IMR-90 (cell line): Measurements from ENCODE around the gene S100A6. TPM values are rescaled to one million over a fixed set of nuclear protein-coding genes. Genes with fewer than 3 reads are reported as not detected.

Experiments
- ATAC-seq: fragments of 200-7000 bp; cut with Tn5 transposase; 2 replicates; pipeline ENCODE4 v1.9.1; 2020; ENCODE audit warnings: low read depth, mild to moderate bottlenecking, moderate library complexity
- BruUV-seq: library from RNA; stranded (reverse); fragments of 400-500 nt; replicated peaks from 2 replicates; lab custom pipeline; 2021; lab: Mats Ljungman, UMichigan
- CTCF ChIA-PET: fragments of 300-600 bp; formaldehyde crosslinking; extraction: SDS; loops from one replicate; lab custom pipeline; 2021; ENCODE audit warnings: antibody characterized with exemption; lab: Yijun Ruan, JAX
- POLR2A ChIA-PET: fragments of 300-600 bp; sonication (Branson Sonifier 250); formaldehyde crosslinking; loops from one replicate; lab custom pipeline; 2022; ENCODE audit warnings: antibody characterized with exemption; ENCODE audit not compliant: unreplicated experiment; lab: Charles Lee
- DNase-seq: peaks from one replicate; pipeline ENCODE4 v3.0.0; 2013
- H2AFZ ChIP-seq: replicated peaks from 2 replicates; pipeline ENCODE3; 2013; ENCODE audit warnings: low read length, mild to moderate bottlenecking; ENCODE audit not compliant: poor library complexity
- H2AK5ac ChIP-seq: 2 replicates; pipeline ENCODE4 v1.6.1; 2013; ENCODE audit warnings: low read depth, low read length, inconsistent platforms
- H2AK9ac ChIP-seq: replicated peaks from 2 replicates; pipeline ENCODE3; 2013; ENCODE audit warnings: mild to moderate bottlenecking, low read depth, low read length, moderate library complexity; ENCODE audit not compliant: poor library complexity
- H2BK120ac ChIP-seq: 2 replicates; pipeline ENCODE4 v1.6.1; 2013; ENCODE audit warnings: low read depth, low read length, inconsistent platforms
- H2BK15ac ChIP-seq: 3 replicates; pipeline ENCODE4 v1.6.1; 2013; ENCODE audit warnings: low read depth, low read length, inconsistent platforms
- H2BK20ac ChIP-seq: 2 replicates; pipeline ENCODE4 v1.6.1; 2013; ENCODE audit warnings: low read depth, mild to moderate bottlenecking, inconsistent platforms, low read length, moderate library complexity
- H2BK5ac ChIP-seq: 2 replicates; pipeline ENCODE4 v1.6.1; 2013; ENCODE audit warnings: mild to moderate bottlenecking, low read depth, low read length, inconsistent platforms; ENCODE audit not compliant: poor library complexity, severe bottlenecking
- H3K14ac ChIP-seq: replicated peaks from 2 replicates; pipeline ENCODE4 v1.6.1; 2013; ENCODE audit warnings: low read depth, low read length, inconsistent platforms
- H3K18ac ChIP-seq: 2 replicates; pipeline ENCODE4 v1.6.1; 2013; ENCODE audit warnings: low read depth, low read length, control low read depth
- H3K23ac ChIP-seq: 2 replicates; pipeline ENCODE4 v1.6.1; 2013; ENCODE audit warnings: low read depth, low read length, inconsistent platforms
- H3K27ac ChIP-seq: 2 replicates; pipeline ENCODE4 v1.5.1; 2013; ENCODE audit warnings: mild to moderate bottlenecking, control low read depth, low read length; ENCODE audit not compliant: insufficient read depth
- H3K27me3 ChIP-seq: 2 replicates; pipeline ENCODE4 v1.6.1; 2013; ENCODE audit warnings: low read length; ENCODE audit not compliant: control insufficient read depth, insufficient read depth
- H3K36me3 ChIP-seq: 2 replicates; pipeline ENCODE4 v1.6.1; 2013; ENCODE audit warnings: low read length, mixed read lengths; ENCODE audit not compliant: control insufficient read depth, insufficient read depth
- H3K4ac ChIP-seq: 2 replicates; pipeline ENCODE4 v1.6.1; 2013; ENCODE audit warnings: low read depth, low read length, inconsistent platforms
- H3K4me1 ChIP-seq: 2 replicates; pipeline ENCODE4 v1.6.1; 2013; ENCODE audit warnings: low read length, mixed read lengths; ENCODE audit not compliant: control insufficient read depth, insufficient read depth
- H3K4me2 ChIP-seq: 2 replicates; pipeline ENCODE4 v1.6.1; 2013; ENCODE audit warnings: low read depth, mild to moderate bottlenecking, control low read depth, low read length, moderate library complexity
- H3K4me3 ChIP-seq: 2 replicates; pipeline ENCODE4 v1.5.1; 2013; ENCODE audit warnings: low read depth, mild to moderate bottlenecking, control low read depth, low read length, moderate library complexity; ENCODE audit not compliant: insufficient read depth
- H3K56ac ChIP-seq: 2 replicates; pipeline ENCODE4 v1.6.1; 2013; ENCODE audit warnings: low read length, inconsistent platforms; ENCODE audit not compliant: insufficient read depth; ENCODE audit errors: extremely low read depth
- H3K79me1 ChIP-seq, 2 experiments: 2 replicates each; pipeline ENCODE4 v1.6.1; 2013; ENCODE audit warnings: low read length in 2 of 2, inconsistent platforms in 1 of 2, low read depth in 1 of 2
- H3K9ac ChIP-seq: 2 replicates; pipeline ENCODE4 v1.6.1; 2013; ENCODE audit warnings: low read depth, low read length, control low read depth
- H3K9me1 ChIP-seq: 2 replicates; pipeline ENCODE4 v1.6.1; 2013; ENCODE audit warnings: low read length, inconsistent platforms; ENCODE audit not compliant: insufficient read depth
- H3K9me3 ChIP-seq: 2 replicates; pipeline ENCODE4 v1.6.1; 2013; ENCODE audit warnings: low read length; ENCODE audit not compliant: control insufficient read depth, insufficient read depth
- H4K20me1 ChIP-seq: 2 replicates; pipeline ENCODE4 v1.6.1; 2013; ENCODE audit warnings: low read length, inconsistent platforms; ENCODE audit not compliant: insufficient read depth
- H4K5ac ChIP-seq: 2 replicates; pipeline ENCODE4 v1.6.1; 2013; ENCODE audit warnings: mild to moderate bottlenecking, low read depth, low read length, control low read depth
- H4K8ac ChIP-seq, 2 experiments: 2 replicates each; pipeline ENCODE4 v1.6.1; 2013; ENCODE audit warnings: low read depth in 2 of 2, low read length in 2 of 2, control low read depth in 1 of 2, inconsistent platforms in 1 of 2
- H4K91ac ChIP-seq: 2 replicates; pipeline ENCODE4 v1.6.1; 2013; ENCODE audit warnings: low read depth, low read length, inconsistent platforms; ENCODE audit not compliant: insufficient read depth
- NFE2L2 ChIP-seq: fragments of 150-350 bp; IDR thresholded peaks from 2 replicates; pipeline ENCODE4 v1.6.1; 2016; ENCODE audit warnings: low read depth, mild to moderate bottlenecking, low read length
- SMC3 ChIP-seq: fragments of 150-350 bp; IDR thresholded peaks from 2 replicates; pipeline ENCODE4 v1.6.1; 2016; ENCODE audit warnings: low read depth, mild to moderate bottlenecking, antibody characterized with exemption, low read length, moderate library complexity
- WGBS, 2 experiments: methylation state at CpG; one replicate each; pipeline versions ENCODE4 v1.1.5 to v1.1.7; 2013; ENCODE audit warnings: missing lambda C conversion rate in 2 of 2; ENCODE audit not compliant: insufficient read length in 1 of 2; ENCODE audit errors: extremely low coverage in 2 of 2; 5-methylcytosine and 5-hydroxymethylcytosine counted together
- dilution Hi-C: fragments of 300-500 bp; cut with HindIII; formaldehyde crosslinking; loops from one replicate; pipeline ENCODE4 v1.14.3; 2018; ENCODE audit warnings: low sequenced_read_pairs; ENCODE audit not compliant: unreplicated experiment
- in situ Hi-C: fragments of 300-500 bp; cut with MboI; formaldehyde crosslinking; loops from 3 replicates; pipeline ENCODE4 v1.14.3; 2019; ENCODE audit warnings: low sequenced_read_pairs, inconsistent platforms, mixed read lengths
- intact Hi-C: fragments of 100-400 bp; cut with micrococcal nuclease; formaldehyde crosslinking; loops from 2 replicates; pipeline ENCODE4 v1.10.0; 2022
- polyA plus RNA-seq, 3 experiments: library from polyadenylated mRNA; depleted of rRNA; stranded (reverse); fragments of >200 nt; gene quantifications; 2 replicates each; pipeline ENCODE4 v1.2.3, GENCODE V29; 2012; ENCODE audit warnings: low replicate concordance in 1 of 3
- total RNA-seq: library from RNA; depleted of rRNA; stranded (reverse); fragments of >200 nt; gene quantifications from 2 replicates; pipeline ENCODE4 v1.2.3, GENCODE V29; 2012
- TF ChIP-seq, protein P1 (sequence below): conservative IDR thresholded peaks from 2 replicates; pipeline ENCODE4 v1.5.1; 2012; ENCODE audit warnings: mild to moderate bottlenecking, low read depth, low read length, improper control_type of control experiment

Gene S100A6
- total and polyA plus RNA-seq, 2 of the 4 experiments (the other 2 are of a cell fraction) = 373 to 1,755 TPM

DNA sequence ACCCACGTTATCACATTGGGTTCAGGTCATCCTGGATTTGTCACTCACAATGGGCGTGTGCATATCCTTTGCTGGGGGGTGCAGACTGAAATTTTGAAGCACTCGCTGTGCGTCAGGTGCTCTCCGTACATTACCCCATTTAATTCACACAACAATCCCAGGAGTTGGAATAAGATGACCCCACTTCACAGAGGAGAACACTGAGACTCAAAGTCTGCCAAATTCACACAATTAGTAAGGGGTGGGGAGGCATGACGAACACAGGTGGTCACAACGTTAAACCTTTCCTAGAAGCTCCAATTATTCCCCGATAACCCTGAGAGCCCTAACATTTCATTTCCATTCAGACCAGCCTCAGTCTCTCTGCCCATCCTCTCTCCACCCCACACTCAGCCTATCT is 33.7 kb upstream of the S100A6 start:
- Histone ChIP-seq H3K23ac (no peak overlapping the region), H3K9me3 (no peaks in the 10 kb centered on the region), H3K9ac (no peak overlapping the region), H2BK120ac (0 out of 2 replicates have a peak overlapping the region, but pooled peaks have one; percentile 100), H3K4ac (no peak overlapping the region; the same call in 1 of the 2 replicates), H2AK5ac (peak overlapping the region; percentile 25; the same call in 1 of the 2 replicates), H3K9me1 (peaks cover 28% of the 10 kb centered on the region), H3K4me1 (peaks cover 35% of the 10 kb centered on the region), H2BK5ac (no peak overlapping the region), H3K14ac (no peak overlapping the region), H2BK15ac (no peak overlapping the region), H4K8ac (0 out of 4 replicates have a peak overlapping the region, but pooled peaks of 1 of the 2 experiments have one; percentile 51), H2AFZ (no peak overlapping the region), H2AK9ac (no peak overlapping the region), H3K4me2 (no peak overlapping the region), H4K91ac (no peak overlapping the region), H3K18ac (no peak overlapping the region), H4K20me1 (no peaks in the 10 kb centered on the region), H2BK20ac (no peak overlapping the region), H3K56ac (no peak overlapping the region), H3K27ac (no peak overlapping the region), H3K27me3 (no peaks in the 10 kb centered on the region), H3K36me3 (no peaks in the 10 kb centered on the region), H3K79me1 (peaks cover 4 to 36% of the 10 kb centered on the region in 2 experiments; a peak in 3 of 4 replicates), H4K5ac (no peak overlapping the region), H3K4me3 (no peak overlapping the region)
- dilution Hi-C loops (no loop called here), in situ Hi-C loops (loop anchor here (5.0 to 10.0 kb wide), 2 partner anchors 37 to 55 kb away; no protein-coding TSS in a partner anchor), intact Hi-C loops (no loop called here)
- no peak for ATAC-seq
- DNase-seq = no peak
- no CpG with 5 or more reads among the region's 8 CpGs for WGBS, 2 experiments
- TF ChIP-seq SMC3 = no peak
- TF ChIP-seq, protein P1, sequence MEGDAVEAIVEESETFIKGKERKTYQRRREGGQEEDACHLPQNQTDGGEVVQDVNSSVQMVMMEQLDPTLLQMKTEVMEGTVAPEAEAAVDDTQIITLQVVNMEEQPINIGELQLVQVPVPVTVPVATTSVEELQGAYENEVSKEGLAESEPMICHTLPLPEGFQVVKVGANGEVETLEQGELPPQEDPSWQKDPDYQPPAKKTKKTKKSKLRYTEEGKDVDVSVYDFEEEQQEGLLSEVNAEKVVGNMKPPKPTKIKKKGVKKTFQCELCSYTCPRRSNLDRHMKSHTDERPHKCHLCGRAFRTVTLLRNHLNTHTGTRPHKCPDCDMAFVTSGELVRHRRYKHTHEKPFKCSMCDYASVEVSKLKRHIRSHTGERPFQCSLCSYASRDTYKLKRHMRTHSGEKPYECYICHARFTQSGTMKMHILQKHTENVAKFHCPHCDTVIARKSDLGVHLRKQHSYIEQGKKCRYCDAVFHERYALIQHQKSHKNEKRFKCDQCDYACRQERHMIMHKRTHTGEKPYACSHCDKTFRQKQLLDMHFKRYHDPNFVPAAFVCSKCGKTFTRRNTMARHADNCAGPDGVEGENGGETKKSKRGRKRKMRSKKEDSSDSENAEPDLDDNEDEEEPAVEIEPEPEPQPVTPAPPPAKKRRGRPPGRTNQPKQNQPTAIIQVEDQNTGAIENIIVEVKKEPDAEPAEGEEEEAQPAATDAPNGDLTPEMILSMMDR = no peak
- no peak for TF ChIP-seq NFE2L2
- no TSS peak for BruUV-seq
- CTCF ChIA-PET = interaction anchor here (0.6 to 1.0 kb wide), 3 partner anchors 36 to 217 kb away, joined by 3 to 4 read pairs (median 3); partner anchors contain the start of gene S100A13
- POLR2A ChIA-PET = interaction anchor here (0.5 to 3.7 kb wide), 2 partner anchors 35 to 58 kb away, joined by 3 to 28 read pairs; partner anchors contain the start of genes S100A13 and S100A6
